K562 (cell line): ENCODE results near the gene ZNF124.

ENCODE experiments used
- CTCF ChIP-seq, 3 experiments: IDR thresholded peaks in 2 of 3; conservative IDR thresholded peaks in 1 of 3; 2 replicates each; pipeline ENCODE4 v1.5.1; 2011 to 2012; ENCODE audit warnings: low read length in 3 of 3, mild to moderate bottlenecking in 3 of 3, control low read depth in 2 of 3, improper control_type of control experiment in 1 of 3, inconsistent platforms in 1 of 3, low read depth in 1 of 3, mixed read lengths in 1 of 3, moderate library complexity in 1 of 3; ENCODE audit not compliant: insufficient read depth in 2 of 3
- E2F5 ChIP-seq: sonication (generic); formaldehyde crosslinking; IDR thresholded peaks from 2 replicates; pipeline ENCODE4 v1.8.0; 2022; ENCODE audit warnings: mild to moderate bottlenecking, missing genetic modification reagents
- MAZ ChIP-seq, 2 experiments: fragments of 450-650 bp in 1 of 2; sonication (generic) in 1 of 2; formaldehyde crosslinking; IDR thresholded peaks in 1 of 2; conservative IDR thresholded peaks in 1 of 2; 2 replicates each; pipeline versions ENCODE4 v1.4.0 to v1.5.0; 2020; ENCODE audit warnings: mild to moderate bottlenecking in 1 of 2, missing genetic modification reagents in 1 of 2
- NR0B1 ChIP-seq: fragments of 450-650 bp; IDR thresholded peaks from one replicate; pipeline ENCODE4 v1.6.1; 2018; ENCODE audit warnings: mild to moderate bottlenecking, moderate library complexity; ENCODE audit not compliant: partially characterized antibody
- TAF1 ChIP-seq: IDR thresholded peaks from 2 replicates; pipeline ENCODE4 v1.6.1; 2011; ENCODE audit warnings: mild to moderate bottlenecking, low read length, moderate library complexity; ENCODE audit not compliant: insufficient read depth, control insufficient read depth, severe bottlenecking; ENCODE audit errors: extremely low read depth
- TGIF2 ChIP-seq: sonication (generic); formaldehyde crosslinking; IDR thresholded peaks from 2 replicates; pipeline ENCODE4 v1.8.1; 2022; ENCODE audit warnings: mild to moderate bottlenecking, missing genetic modification reagents, moderate library complexity
- TRIM28 ChIP-seq: fragments of 450-650 bp; IDR thresholded peaks from 2 replicates; pipeline ENCODE4 v1.6.1; 2017
- ZKSCAN1 ChIP-seq: fragments of 150-350 bp; IDR thresholded peaks from 2 replicates; pipeline ENCODE4 v1.6.1; 2016; ENCODE audit warnings: low read depth, low read length

- no peak for TF ChIP-seq ZKSCAN1
- no peak for TF ChIP-seq NR0B1
- TF ChIP-seq MAZ (CRISPR knock-in tag; conservative IDR thresholded peaks at IDR 0.05 in 1 of 2, IDR thresholded peaks at IDR 0.05 in 1 of 2): no peak
- TF ChIP-seq TRIM28: no peak
- TF ChIP-seq TAF1: no peak
- TF ChIP-seq TGIF2: no peak
- no peak for TF ChIP-seq CTCF (IDR thresholded peaks at IDR 0.05 in 2 of 3, conservative IDR thresholded peaks at IDR 0.05 in 1 of 3; ENCODE audit: insufficient read depth in 2 of 3, low read depth in 1 of 3, low read length in 3 of 3)
- TF ChIP-seq E2F5 (CRISPR knock-in tag): no peak
These were observed 40.6 kb downstream of the ZNF124 start for GRCh38 chr1:247131236-247131635.
